Sigmoid colon (tissue), 4 donors: Measurements from ENCODE around the gene VGF.

Experiments
- POLR2A ChIP-seq, 2 donors: fragments of 450-650 bp; IDR thresholded peaks; one replicate each; pipeline ENCODE4 v1.6.1; 2016; ENCODE audit warnings: antibody characterized with exemption in 2 of 2, mild to moderate bottlenecking in 2 of 2, moderate library complexity in 2 of 2
- POLR2AphosphoS5 ChIP-seq, 4 donors: sonication (generic); formaldehyde crosslinking; IDR thresholded peaks; one replicate each; pipeline ENCODE4 v1.6.1; 2017; ENCODE audit warnings: antibody characterized with exemption in 4 of 4
- TF ChIP-seq, protein P1 (sequence below), 4 experiments: fragments of 450-650 bp in 3 of 4; fragments of 200-600 bp in 1 of 4; IDR thresholded peaks; one replicate each; pipeline ENCODE4 v1.5.1; 2016 to 2019; ENCODE audit warnings: antibody characterized with exemption in 4 of 4, mild to moderate bottlenecking in 3 of 4, moderate library complexity in 2 of 4

DNA sequence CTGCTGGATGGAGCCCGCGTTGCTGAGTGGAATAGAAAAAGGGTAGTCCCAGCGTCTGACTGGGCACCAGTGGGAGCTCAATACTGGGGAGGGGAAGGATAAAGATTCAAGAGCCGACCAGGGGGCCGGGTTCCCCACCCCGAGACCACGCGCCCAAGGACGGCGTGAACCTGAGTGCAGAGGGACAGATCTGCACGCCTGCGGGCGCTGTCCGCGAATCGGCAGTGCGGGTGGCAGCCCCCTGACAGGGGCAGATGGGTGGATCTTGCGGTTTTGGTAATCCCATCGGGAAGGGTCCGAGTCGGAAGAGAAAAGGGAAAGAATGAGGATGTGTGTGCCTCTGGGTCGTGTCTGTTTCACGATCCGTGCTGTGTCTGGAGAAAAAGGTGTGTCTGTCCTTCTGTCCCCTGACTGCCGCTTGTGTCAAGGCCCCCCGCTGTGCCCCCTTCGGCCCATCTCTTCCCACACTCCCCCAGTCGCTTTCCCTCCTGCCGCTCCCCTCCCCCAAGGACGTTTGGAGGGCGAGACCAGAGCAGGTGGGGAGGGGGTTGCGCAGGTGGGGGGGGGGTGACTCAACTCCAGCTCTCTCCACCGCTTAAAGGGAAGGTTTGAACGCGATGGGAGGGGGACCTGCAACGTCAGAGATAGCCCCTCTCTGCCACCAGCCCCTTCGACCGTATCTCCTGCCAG is 734 bp upstream of the VGF start:
- TF ChIP-seq POLR2A (IDR thresholded peaks at IDR 0.05) (no peak), POLR2AphosphoS5 (IDR thresholded peaks at IDR 0.05) (no peak)
- TF ChIP-seq, protein P1, sequence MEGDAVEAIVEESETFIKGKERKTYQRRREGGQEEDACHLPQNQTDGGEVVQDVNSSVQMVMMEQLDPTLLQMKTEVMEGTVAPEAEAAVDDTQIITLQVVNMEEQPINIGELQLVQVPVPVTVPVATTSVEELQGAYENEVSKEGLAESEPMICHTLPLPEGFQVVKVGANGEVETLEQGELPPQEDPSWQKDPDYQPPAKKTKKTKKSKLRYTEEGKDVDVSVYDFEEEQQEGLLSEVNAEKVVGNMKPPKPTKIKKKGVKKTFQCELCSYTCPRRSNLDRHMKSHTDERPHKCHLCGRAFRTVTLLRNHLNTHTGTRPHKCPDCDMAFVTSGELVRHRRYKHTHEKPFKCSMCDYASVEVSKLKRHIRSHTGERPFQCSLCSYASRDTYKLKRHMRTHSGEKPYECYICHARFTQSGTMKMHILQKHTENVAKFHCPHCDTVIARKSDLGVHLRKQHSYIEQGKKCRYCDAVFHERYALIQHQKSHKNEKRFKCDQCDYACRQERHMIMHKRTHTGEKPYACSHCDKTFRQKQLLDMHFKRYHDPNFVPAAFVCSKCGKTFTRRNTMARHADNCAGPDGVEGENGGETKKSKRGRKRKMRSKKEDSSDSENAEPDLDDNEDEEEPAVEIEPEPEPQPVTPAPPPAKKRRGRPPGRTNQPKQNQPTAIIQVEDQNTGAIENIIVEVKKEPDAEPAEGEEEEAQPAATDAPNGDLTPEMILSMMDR (IDR thresholded peaks at IDR 0.05): no peak
